Left kidney (tissue), 2 donors: Measurements from ENCODE around the gene CRAT. TPM values are rescaled to one million over a fixed set of nuclear protein-coding genes. Genes with fewer than 3 reads are reported as not detected.

ENCODE experiments used
- DNase-seq: peaks from one replicate; pipeline ENCODE4 v3.0.0-alpha.2; 2013
- polyA plus RNA-seq: library from polyadenylated mRNA; unstranded; fragments of 120-200 nt; gene quantifications from one replicate; pipeline ENCODE4 v1.2.1, GENCODE V29; 2013; ENCODE audit not compliant: insufficient read length

CRAT gene
- polyA plus RNA-seq, 1 donor = 39.2 TPM

DNA sequence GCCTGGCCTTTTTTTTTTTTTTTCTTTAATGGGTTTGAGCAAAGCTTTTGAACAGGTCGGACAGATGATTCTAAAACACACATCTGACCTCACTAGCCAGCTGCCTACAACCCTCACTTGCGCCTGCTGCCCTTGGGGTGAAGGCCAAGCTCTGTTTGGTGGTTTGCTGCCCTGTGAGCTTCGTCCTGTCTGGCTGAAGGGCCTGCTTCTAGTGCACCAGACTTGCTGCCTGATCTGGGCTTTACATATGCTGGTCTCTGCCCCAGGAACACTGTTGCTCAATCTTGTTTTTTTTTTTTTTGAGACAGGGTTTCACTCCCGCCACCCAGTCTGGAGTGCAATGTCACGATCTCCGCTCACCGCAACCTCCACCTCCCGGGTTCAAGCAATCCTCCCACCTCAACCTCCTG lies 46.1 kb downstream of the CRAT start:
- DNase-seq = no peak

DNA sequence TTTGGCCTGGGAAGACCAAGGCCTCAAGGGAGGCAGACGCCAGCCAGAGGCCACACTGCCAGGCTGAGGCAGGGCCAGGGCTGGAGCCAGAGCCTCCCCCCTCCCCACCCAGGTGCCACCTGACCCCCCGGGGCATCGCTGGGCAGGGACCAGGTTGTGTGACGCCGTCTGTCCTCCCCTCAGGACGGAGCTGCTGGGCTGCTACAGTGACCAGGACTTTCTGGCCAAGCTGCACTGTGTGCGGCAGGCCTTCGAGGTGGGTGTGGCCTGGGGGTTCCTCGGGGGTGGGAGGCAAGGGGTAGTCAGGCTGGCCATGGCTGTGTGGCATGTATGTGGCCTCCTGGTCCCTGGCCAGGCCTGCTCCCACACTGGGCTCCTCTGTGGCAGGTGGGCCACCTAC lies 47.5 kb downstream of the CRAT start:
- no peak for DNase-seq

DNA sequence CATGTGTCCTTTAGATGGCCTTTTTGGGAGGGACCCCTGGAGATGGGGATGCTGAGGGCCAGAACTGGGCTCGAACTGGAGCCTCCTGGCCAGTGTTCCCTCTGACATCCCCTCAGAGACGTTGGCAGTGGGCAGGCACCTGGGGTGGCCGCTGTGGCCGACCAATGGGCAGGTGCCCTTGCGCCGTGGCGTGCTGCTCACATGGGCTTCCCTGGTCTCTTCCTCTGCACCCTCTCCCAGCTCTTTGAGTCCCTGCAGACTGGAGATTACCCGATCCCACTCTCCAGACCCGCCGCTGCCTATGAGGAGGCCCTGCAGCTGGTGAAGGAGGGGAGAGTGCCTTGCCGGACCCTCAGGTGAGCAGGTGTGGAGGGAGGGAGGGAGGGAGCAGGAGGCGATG lies 49.6 kb downstream of the CRAT start:
- no peak for DNase-seq

DNA sequence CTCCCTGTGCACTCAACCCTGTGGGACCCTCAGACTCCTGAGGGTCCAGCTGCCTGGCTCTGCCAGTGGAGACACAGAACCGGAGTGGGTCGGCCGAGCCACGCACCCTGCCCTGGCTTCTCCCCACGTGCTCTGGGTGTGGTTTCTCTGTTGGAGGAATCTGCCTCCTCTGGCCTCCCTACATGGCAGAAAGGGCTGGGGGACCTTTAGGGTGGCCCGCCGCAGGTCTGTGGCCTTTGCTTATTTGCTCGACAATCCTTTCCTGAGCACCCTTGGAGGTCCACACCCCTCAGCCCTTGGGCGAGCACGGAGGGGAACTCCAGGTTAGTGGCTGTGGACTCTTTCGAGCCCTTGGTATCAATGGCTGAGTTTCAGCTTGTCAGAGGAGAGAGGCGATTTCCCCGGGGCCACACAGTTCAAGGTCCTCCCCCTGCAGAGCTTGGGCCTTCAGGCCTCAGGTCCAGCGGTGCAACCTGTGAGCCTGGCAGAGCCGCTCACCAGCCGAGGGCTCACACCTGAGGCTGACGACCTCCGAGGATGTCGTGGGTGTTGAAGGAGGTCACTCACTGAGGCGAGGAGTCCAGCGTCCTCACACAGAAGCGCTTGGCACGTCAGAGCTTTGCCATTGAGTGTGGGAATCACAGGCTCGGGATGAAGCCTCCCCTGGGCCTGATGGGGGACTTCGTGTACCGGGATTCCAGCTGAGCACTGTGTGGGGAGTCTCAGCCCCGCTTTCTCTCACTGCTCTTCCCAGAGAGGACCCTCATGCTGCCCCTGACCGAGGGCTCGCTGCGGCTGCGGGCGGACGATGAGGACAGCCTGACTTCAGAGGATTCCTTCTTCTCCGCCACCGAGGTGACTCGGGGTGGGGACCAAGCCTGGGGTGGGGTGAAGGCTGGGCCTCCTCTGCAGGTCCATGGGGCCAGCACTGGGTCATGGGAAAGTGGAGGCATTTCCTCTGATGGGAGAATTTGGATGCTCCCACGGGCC lies 50.5 kb downstream of the CRAT start:
- DNase-seq = no peak

DNA sequence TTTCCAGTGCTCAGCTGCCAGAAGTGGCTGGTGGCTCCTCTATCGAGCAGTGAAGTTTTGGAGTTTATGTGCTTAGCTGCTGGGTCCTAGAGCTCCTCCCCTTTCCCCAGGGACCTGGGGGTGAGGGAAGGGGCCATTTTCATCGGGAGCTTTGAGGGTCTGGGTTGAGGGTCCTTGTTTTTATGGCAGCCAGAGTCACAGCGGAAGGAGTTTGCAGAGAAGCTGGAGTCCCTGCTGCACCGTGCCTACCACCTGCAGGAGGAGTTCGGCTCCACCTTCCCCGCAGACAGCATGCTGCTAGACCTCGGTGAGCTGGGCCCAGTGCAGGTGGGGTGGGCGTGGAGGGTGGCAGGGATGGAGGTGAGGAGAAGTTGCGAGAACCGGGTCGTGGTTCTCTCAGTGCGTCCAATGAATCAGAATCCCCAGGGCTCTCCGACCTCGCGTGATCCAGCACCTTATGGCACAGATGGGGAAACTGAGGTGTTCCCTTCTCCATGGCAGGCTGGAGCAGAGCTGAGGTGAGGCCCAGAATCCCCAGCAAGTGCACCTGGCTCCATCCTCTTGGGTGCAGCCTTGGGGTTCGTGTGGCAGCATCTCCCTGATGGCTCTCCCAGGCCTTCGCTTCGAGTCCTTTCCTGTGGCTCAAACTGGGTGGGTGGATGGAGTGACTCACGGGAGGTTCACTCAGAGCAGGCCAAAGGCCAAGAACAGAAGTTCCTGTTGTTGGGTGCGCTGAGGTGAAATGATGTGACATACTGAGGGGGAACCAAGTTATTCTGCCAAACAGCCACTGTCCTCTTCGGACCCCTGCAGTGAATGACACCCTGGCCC lies 51.4 kb downstream of the CRAT start:
- DNase-seq = no peak

DNA sequence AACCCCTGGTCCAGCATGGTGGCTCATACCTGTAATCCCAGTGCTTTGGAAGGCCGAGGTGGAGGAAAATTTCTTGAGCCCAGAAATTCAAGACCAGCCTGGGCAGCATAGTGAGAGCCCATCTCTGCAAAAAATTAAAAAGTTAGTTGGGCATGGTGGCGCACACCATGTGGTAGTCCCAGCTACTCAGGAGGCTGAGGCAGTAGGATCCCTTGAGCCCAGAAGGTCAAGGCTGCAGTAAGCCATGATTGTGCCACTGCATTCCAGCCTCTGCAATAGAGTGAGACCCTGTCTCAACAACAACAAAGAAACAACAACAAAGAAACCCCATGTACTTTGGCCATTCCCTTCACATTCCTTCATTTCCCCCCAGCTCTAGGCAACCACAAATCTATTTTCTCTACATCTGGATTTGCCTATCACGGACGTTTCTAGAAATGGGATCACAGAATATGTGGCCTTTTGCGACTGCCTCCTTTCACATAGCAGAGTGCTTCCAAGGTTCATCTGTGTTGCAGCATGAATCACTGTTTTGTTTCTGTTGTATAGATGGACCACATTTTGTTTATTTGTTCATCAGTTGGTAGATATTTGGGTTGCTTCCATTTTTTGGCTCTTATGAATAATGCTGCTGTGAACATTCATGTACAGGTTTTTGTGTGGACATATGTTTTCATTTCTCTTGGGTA lies 56.3 kb downstream of the CRAT start:
- no peak for DNase-seq

DNA sequence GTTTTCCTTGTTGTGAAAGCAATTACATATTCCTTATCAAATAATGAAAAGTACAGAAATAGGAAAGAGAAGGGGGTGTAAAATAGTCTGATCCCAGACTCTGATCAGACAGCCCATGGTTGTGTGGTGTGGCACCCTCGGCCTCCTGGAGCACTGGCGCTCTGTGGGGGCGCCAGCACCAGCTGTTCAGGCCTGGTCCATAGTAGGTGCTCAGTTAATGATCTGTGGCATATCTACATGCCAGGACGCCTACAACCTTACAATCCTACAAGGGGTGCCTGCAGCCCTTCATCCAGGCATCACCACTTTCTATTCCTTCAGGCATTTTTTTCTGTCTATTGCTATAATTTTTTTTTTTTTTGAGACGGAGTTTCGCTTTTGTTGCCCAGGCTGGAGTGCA lies 57.6 kb downstream of the CRAT start:
- DNase-seq = no peak

DNA sequence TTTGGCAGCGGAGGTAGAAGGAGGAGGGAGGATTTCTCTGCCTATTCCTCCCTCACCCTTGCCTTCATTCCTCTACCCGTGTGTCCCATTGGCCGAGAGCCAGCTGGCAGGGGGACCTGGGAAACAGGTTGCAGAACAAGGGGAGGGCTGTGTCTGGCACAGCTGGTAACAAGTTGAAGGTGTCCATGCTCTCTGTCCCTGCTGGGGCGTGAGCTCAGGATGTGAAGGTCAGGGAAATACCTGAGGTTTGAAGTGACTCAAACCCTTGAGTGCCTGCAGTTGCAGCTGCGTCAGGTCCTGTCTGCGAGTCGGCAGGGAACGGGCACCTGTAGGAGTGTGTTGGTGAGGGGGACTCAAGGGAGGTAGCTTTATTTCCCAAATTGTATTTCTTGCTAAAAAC lies 58.0 kb downstream of the CRAT start:
- no peak for DNase-seq

Other genes starting within 250 kb of the CRAT start
- 23.0 TPM for gene KYAT1, start 228.8 kb downstream of the CRAT start, polyA plus RNA-seq
- 24.2 TPM for gene LRRC8A, start 228.7 kb downstream of the CRAT start, polyA plus RNA-seq
- 63.9 TPM for gene PHYHD1, start 189.8 kb downstream of the CRAT start, polyA plus RNA-seq
- gene DOLK, start 163.2 kb downstream of the CRAT start, polyA plus RNA-seq = 14.4 TPM
- gene NUP188, start 163.1 kb downstream of the CRAT start, polyA plus RNA-seq = 53.9 TPM
- gene SH3GLB2, start 82.5 kb downstream of the CRAT start, polyA plus RNA-seq = 111 TPM
- 18.8 TPM for gene MIGA2, start 74.2 kb downstream of the CRAT start, polyA plus RNA-seq
- gene DOLPP1, start 29.7 kb downstream of the CRAT start, polyA plus RNA-seq = 20.2 TPM
- gene PTPA, start 622 bp upstream of the CRAT start, polyA plus RNA-seq = 104 TPM
- 6.6 TPM for gene IER5L, start 67.5 kb upstream of the CRAT start, polyA plus RNA-seq